IMR-90 (cell line): Measurements from ENCODE around the gene MAPKAPK5. TPM values are rescaled to one million over a fixed set of nuclear protein-coding genes. Genes with fewer than 3 reads are reported as not detected.

Experiments used
- ATAC-seq: fragments of 200-7000 bp; cut with Tn5 transposase; 2 replicates; pipeline ENCODE4 v1.9.1; 2020; ENCODE audit warnings: low read depth, mild to moderate bottlenecking, moderate library complexity
- BruUV-seq: library from RNA; stranded (reverse); fragments of 400-500 nt; replicated peaks from 2 replicates; lab custom pipeline; 2021; lab: Mats Ljungman, UMichigan
- CTCF ChIA-PET: fragments of 300-600 bp; formaldehyde crosslinking; extraction: SDS; loops from one replicate; lab custom pipeline; 2021; ENCODE audit warnings: antibody characterized with exemption; lab: Yijun Ruan, JAX
- POLR2A ChIA-PET: fragments of 300-600 bp; sonication (Branson Sonifier 250); formaldehyde crosslinking; loops from one replicate; lab custom pipeline; 2022; ENCODE audit warnings: antibody characterized with exemption; ENCODE audit not compliant: unreplicated experiment; lab: Charles Lee
- DNase-seq: peaks from one replicate; pipeline ENCODE4 v3.0.0; 2013
- H2AFZ ChIP-seq: replicated peaks from 2 replicates; pipeline ENCODE3; 2013; ENCODE audit warnings: low read length, mild to moderate bottlenecking; ENCODE audit not compliant: poor library complexity
- H2AK5ac ChIP-seq: 2 replicates; pipeline ENCODE4 v1.6.1; 2013; ENCODE audit warnings: low read depth, low read length, inconsistent platforms
- H2AK9ac ChIP-seq: replicated peaks from 2 replicates; pipeline ENCODE3; 2013; ENCODE audit warnings: mild to moderate bottlenecking, low read depth, low read length, moderate library complexity; ENCODE audit not compliant: poor library complexity
- H2BK120ac ChIP-seq: 2 replicates; pipeline ENCODE4 v1.6.1; 2013; ENCODE audit warnings: low read depth, low read length, inconsistent platforms
- H2BK15ac ChIP-seq: 3 replicates; pipeline ENCODE4 v1.6.1; 2013; ENCODE audit warnings: low read depth, low read length, inconsistent platforms
- H2BK20ac ChIP-seq: 2 replicates; pipeline ENCODE4 v1.6.1; 2013; ENCODE audit warnings: low read depth, mild to moderate bottlenecking, inconsistent platforms, low read length, moderate library complexity
- H2BK5ac ChIP-seq: 2 replicates; pipeline ENCODE4 v1.6.1; 2013; ENCODE audit warnings: mild to moderate bottlenecking, low read depth, low read length, inconsistent platforms; ENCODE audit not compliant: poor library complexity, severe bottlenecking
- H3K14ac ChIP-seq: replicated peaks from 2 replicates; pipeline ENCODE4 v1.6.1; 2013; ENCODE audit warnings: low read depth, low read length, inconsistent platforms
- H3K18ac ChIP-seq: 2 replicates; pipeline ENCODE4 v1.6.1; 2013; ENCODE audit warnings: low read depth, low read length, control low read depth
- H3K23ac ChIP-seq: 2 replicates; pipeline ENCODE4 v1.6.1; 2013; ENCODE audit warnings: low read depth, low read length, inconsistent platforms
- H3K27ac ChIP-seq: 2 replicates; pipeline ENCODE4 v1.5.1; 2013; ENCODE audit warnings: mild to moderate bottlenecking, control low read depth, low read length; ENCODE audit not compliant: insufficient read depth
- H3K27me3 ChIP-seq: 2 replicates; pipeline ENCODE4 v1.6.1; 2013; ENCODE audit warnings: low read length; ENCODE audit not compliant: control insufficient read depth, insufficient read depth
- H3K36me3 ChIP-seq: 2 replicates; pipeline ENCODE4 v1.6.1; 2013; ENCODE audit warnings: low read length, mixed read lengths; ENCODE audit not compliant: control insufficient read depth, insufficient read depth
- H3K4ac ChIP-seq: 2 replicates; pipeline ENCODE4 v1.6.1; 2013; ENCODE audit warnings: low read depth, low read length, inconsistent platforms
- H3K4me1 ChIP-seq: 2 replicates; pipeline ENCODE4 v1.6.1; 2013; ENCODE audit warnings: low read length, mixed read lengths; ENCODE audit not compliant: control insufficient read depth, insufficient read depth
- H3K4me2 ChIP-seq: 2 replicates; pipeline ENCODE4 v1.6.1; 2013; ENCODE audit warnings: low read depth, mild to moderate bottlenecking, control low read depth, low read length, moderate library complexity
- H3K4me3 ChIP-seq: 2 replicates; pipeline ENCODE4 v1.5.1; 2013; ENCODE audit warnings: low read depth, mild to moderate bottlenecking, control low read depth, low read length, moderate library complexity; ENCODE audit not compliant: insufficient read depth
- H3K56ac ChIP-seq: 2 replicates; pipeline ENCODE4 v1.6.1; 2013; ENCODE audit warnings: low read length, inconsistent platforms; ENCODE audit not compliant: insufficient read depth; ENCODE audit errors: extremely low read depth
- H3K79me1 ChIP-seq, 2 experiments: 2 replicates each; pipeline ENCODE4 v1.6.1; 2013; ENCODE audit warnings: low read length in 2 of 2, inconsistent platforms in 1 of 2, low read depth in 1 of 2
- H3K9ac ChIP-seq: 2 replicates; pipeline ENCODE4 v1.6.1; 2013; ENCODE audit warnings: low read depth, low read length, control low read depth
- H3K9me1 ChIP-seq: 2 replicates; pipeline ENCODE4 v1.6.1; 2013; ENCODE audit warnings: low read length, inconsistent platforms; ENCODE audit not compliant: insufficient read depth
- H3K9me3 ChIP-seq: 2 replicates; pipeline ENCODE4 v1.6.1; 2013; ENCODE audit warnings: low read length; ENCODE audit not compliant: control insufficient read depth, insufficient read depth
- H4K20me1 ChIP-seq: 2 replicates; pipeline ENCODE4 v1.6.1; 2013; ENCODE audit warnings: low read length, inconsistent platforms; ENCODE audit not compliant: insufficient read depth
- H4K5ac ChIP-seq: 2 replicates; pipeline ENCODE4 v1.6.1; 2013; ENCODE audit warnings: mild to moderate bottlenecking, low read depth, low read length, control low read depth
- H4K8ac ChIP-seq, 2 experiments: 2 replicates each; pipeline ENCODE4 v1.6.1; 2013; ENCODE audit warnings: low read depth in 2 of 2, low read length in 2 of 2, control low read depth in 1 of 2, inconsistent platforms in 1 of 2
- H4K91ac ChIP-seq: 2 replicates; pipeline ENCODE4 v1.6.1; 2013; ENCODE audit warnings: low read depth, low read length, inconsistent platforms; ENCODE audit not compliant: insufficient read depth
- BHLHE40 ChIP-seq: fragments of 150-350 bp; IDR thresholded peaks from 2 replicates; pipeline ENCODE4 v1.6.1; 2016; ENCODE audit warnings: mild to moderate bottlenecking, low read depth, low read length
- CEBPB ChIP-seq: IDR thresholded peaks from 2 replicates; pipeline ENCODE4 v1.6.1; 2012; ENCODE audit warnings: low read depth, low read length, improper control_type of control experiment
- CHD1 ChIP-seq: IDR thresholded peaks from 2 replicates; pipeline ENCODE4 v1.6.1; 2012; ENCODE audit warnings: low read depth, low read length, improper control_type of control experiment
- CTCF ChIP-seq: conservative IDR thresholded peaks from 2 replicates; pipeline ENCODE4 v1.5.1; 2012; ENCODE audit warnings: mild to moderate bottlenecking, low read depth, low read length, improper control_type of control experiment
- ELK1 ChIP-seq: fragments of 150-350 bp; IDR thresholded peaks from 2 replicates; pipeline ENCODE4 v1.6.1; 2016; ENCODE audit warnings: low read depth, mild to moderate bottlenecking, low read length, moderate library complexity, borderline replicate concordance
- FOS ChIP-seq: fragments of 150-350 bp; IDR thresholded peaks from 2 replicates; pipeline ENCODE4 v1.6.1; 2016; ENCODE audit warnings: low read depth, low read length
- MAFK ChIP-seq: IDR thresholded peaks from 2 replicates; pipeline ENCODE4 v1.6.1; 2012; ENCODE audit warnings: low read depth, low read length, improper control_type of control experiment
- MAZ ChIP-seq: IDR thresholded peaks from 2 replicates; pipeline ENCODE4 v1.6.1; 2012; ENCODE audit warnings: low read depth, mild to moderate bottlenecking, low read length, improper control_type of control experiment, moderate library complexity, borderline replicate concordance
- MXI1 ChIP-seq: IDR thresholded peaks from 2 replicates; pipeline ENCODE4 v1.6.1; 2012; ENCODE audit warnings: low read depth, mild to moderate bottlenecking, low read length, moderate library complexity, borderline replicate concordance
- NFE2L2 ChIP-seq: fragments of 150-350 bp; IDR thresholded peaks from 2 replicates; pipeline ENCODE4 v1.6.1; 2016; ENCODE audit warnings: low read depth, mild to moderate bottlenecking, low read length
- POLR2A ChIP-seq: IDR thresholded peaks from 2 replicates; pipeline ENCODE4 v1.6.1; 2012; ENCODE audit warnings: mild to moderate bottlenecking, low read depth, low read length
- RAD21 ChIP-seq: IDR thresholded peaks from 2 replicates; pipeline ENCODE4 v1.6.1; 2012; ENCODE audit warnings: low read length, improper control_type of control experiment
- RCOR1 ChIP-seq: IDR thresholded peaks from 2 replicates; pipeline ENCODE4 v1.6.1; 2012; ENCODE audit warnings: mild to moderate bottlenecking, low read length, improper control_type of control experiment; ENCODE audit not compliant: insufficient replicate concordance
- RFX5 ChIP-seq: IDR thresholded peaks from 2 replicates; pipeline ENCODE4 v1.8.0; 2012; ENCODE audit warnings: low read depth, mild to moderate bottlenecking, low read length, moderate library complexity
- SMC3 ChIP-seq: fragments of 150-350 bp; IDR thresholded peaks from 2 replicates; pipeline ENCODE4 v1.6.1; 2016; ENCODE audit warnings: low read depth, mild to moderate bottlenecking, antibody characterized with exemption, low read length, moderate library complexity
- USF2 ChIP-seq: fragments of 150-350 bp; IDR thresholded peaks from 2 replicates; pipeline ENCODE4 v1.6.1; 2017; ENCODE audit warnings: mild to moderate bottlenecking, antibody characterized with exemption, low read length, low read depth
- WGBS, 2 experiments: methylation state at CpG; one replicate each; pipeline versions ENCODE4 v1.1.5 to v1.1.7; 2013; ENCODE audit warnings: missing lambda C conversion rate in 2 of 2; ENCODE audit not compliant: insufficient read length in 1 of 2; ENCODE audit errors: extremely low coverage in 2 of 2; 5-methylcytosine and 5-hydroxymethylcytosine counted together
- dilution Hi-C: fragments of 300-500 bp; cut with HindIII; formaldehyde crosslinking; loops from one replicate; pipeline ENCODE4 v1.14.3; 2018; ENCODE audit warnings: low sequenced_read_pairs; ENCODE audit not compliant: unreplicated experiment
- in situ Hi-C: fragments of 300-500 bp; cut with MboI; formaldehyde crosslinking; loops from 3 replicates; pipeline ENCODE4 v1.14.3; 2019; ENCODE audit warnings: low sequenced_read_pairs, inconsistent platforms, mixed read lengths
- intact Hi-C: fragments of 100-400 bp; cut with micrococcal nuclease; formaldehyde crosslinking; loops from 2 replicates; pipeline ENCODE4 v1.10.0; 2022
- polyA plus RNA-seq, 3 experiments: library from polyadenylated mRNA; depleted of rRNA; stranded (reverse); fragments of >200 nt; gene quantifications; 2 replicates each; pipeline ENCODE4 v1.2.3, GENCODE V29; 2012; ENCODE audit warnings: low replicate concordance in 1 of 3
- total RNA-seq: library from RNA; depleted of rRNA; stranded (reverse); fragments of >200 nt; gene quantifications from 2 replicates; pipeline ENCODE4 v1.2.3, GENCODE V29; 2012

Gene MAPKAPK5
- total and polyA plus RNA-seq, 2 of the 4 experiments (the other 2 are of a cell fraction), result 35.0 to 44.6 TPM

- BruUV-seq, result no TSS peak
- intact Hi-C loops, result no loop called here
- ChIA-PET POLR2A (no interaction called here), CTCF (interaction anchor here (1.3 kb wide), 1 partner anchor 13 kb away, joined by 5 read pairs; no protein-coding TSS in a partner anchor)
- in situ Hi-C loops, result no loop called here
- no peak overlapping the region for H3K23ac ChIP-seq
- ATAC-seq, result no peak
- no peaks in the 10 kb centered on the region for H3K79me1 ChIP-seq
- no peak overlapping the region for H3K56ac ChIP-seq
- dilution Hi-C loops, result no loop called here
- no peak overlapping the region for H2BK5ac ChIP-seq
- no peak overlapping the region for H3K18ac ChIP-seq
- H3K27ac ChIP-seq, result no peak overlapping the region
- no peak overlapping the region for H3K4me2 ChIP-seq
- no peaks in the 10 kb centered on the region for H4K20me1 ChIP-seq
- H3K9me3 ChIP-seq, result no peaks in the 10 kb centered on the region
- no peaks in the 10 kb centered on the region for H3K4me1 ChIP-seq
- no peak overlapping the region for H2BK120ac ChIP-seq
- no CpG with 5 or more reads among the region's 9 CpGs for WGBS, 2 experiments
- H3K4me3 ChIP-seq, result no peak overlapping the region
- H4K5ac ChIP-seq, result no peak overlapping the region
- H4K8ac ChIP-seq, result no peak overlapping the region
- no peak overlapping the region for H3K14ac ChIP-seq
- TF ChIP-seq CTCF (no peak), POLR2A (no peak), ELK1 (no peak), RCOR1 (no peak), NFE2L2 (no peak), RFX5 (no peak), MXI1 (no peak), MAZ (no peak), RAD21 (no peak), CEBPB (no peak), FOS (no peak), BHLHE40 (no peak), USF2 (no peak), SMC3 (no peak), MAFK (no peak), CHD1 (no peak)
- no peak overlapping the region for H3K9ac ChIP-seq
- H3K4ac ChIP-seq, result no peak overlapping the region
- no peak overlapping the region for H4K91ac ChIP-seq
- DNase-seq, result no peak
- no peak overlapping the region for H2AK9ac ChIP-seq
- peaks cover 49% of the 10 kb centered on the region for H3K36me3 ChIP-seq
- no peak overlapping the region for H2AFZ ChIP-seq
- H3K27me3 ChIP-seq, result no peaks in the 10 kb centered on the region
- no peaks in the 10 kb centered on the region; the same call in 1 of the 2 replicates for H3K9me1 ChIP-seq
- no peak overlapping the region for H2BK15ac ChIP-seq
- H2AK5ac ChIP-seq, result no peak overlapping the region
- H2BK20ac ChIP-seq, result no peak overlapping the region
These were observed 42.3 kb upstream of the MAPKAPK5 start for GRCh38 chr12:111799758-111800157.
